GM11168 (cell line): ENCODE measurements around the gene KBTBD4.
"Not testable (repeated sequence)": the region's sequence is repeated elsewhere in the genome, so short reads cannot be mapped to it uniquely, and the experiment has no call there.

Experiments
- in situ Hi-C: fragments of 300-500 bp; cut with MboI; formaldehyde crosslinking; loops from one replicate; pipeline ENCODE4 v1.12.0; 2022; ENCODE audit warnings: low sequenced_read_pairs; ENCODE audit not compliant: unreplicated experiment

Gene KBTBD4

GRCh38 chr11:47564933-47565339, 13.8 kb downstream of the KBTBD4 start:
- in situ Hi-C loops: no loop called here

GRCh38 chr11:47564366-47564765, 14.4 kb downstream of the KBTBD4 start:
- in situ Hi-C loops: not testable (repeated sequence)

- in situ Hi-C loops: not testable (repeated sequence)
These were observed 16.4 kb downstream of the KBTBD4 start for GRCh38 chr11:47562393-47562792.

- in situ Hi-C loops: no loop called here
These were observed 18.3 kb downstream of the KBTBD4 start for GRCh38 chr11:47560426-47560825.

- in situ Hi-C loops: no loop called here
These were observed 20.1 kb downstream of the KBTBD4 start for GRCh38 chr11:47558695-47559094.

- in situ Hi-C loops: not testable (repeated sequence)
These were observed 21.8 kb downstream of the KBTBD4 start for GRCh38 chr11:47557004-47557403.

- in situ Hi-C loops: no loop called here
These were observed 25.4 kb downstream of the KBTBD4 start for GRCh38 chr11:47553406-47553743.

GRCh38 chr11:47552566-47553405, 26.0 kb downstream of the KBTBD4 start, which contains the start of gene CELF1:
Gene CELF1, minus strand, starts transcription at chr11:47553132. Its CDS starts 53,609 bp downstream, at chr11:47499523.
- in situ Hi-C loops: no loop called here

GRCh38 chr11:47552056-47552565, 26.7 kb downstream of the KBTBD4 start:
- in situ Hi-C loops: no loop called here

- in situ Hi-C loops: no loop called here
These were observed 27.7 kb downstream of the KBTBD4 start for GRCh38 chr11:47551086-47551485.

- in situ Hi-C loops: no loop called here
These were observed 28.3 kb downstream of the KBTBD4 start for GRCh38 chr11:47550288-47551047.

GRCh38 chr11:47546274-47546673, 32.5 kb downstream of the KBTBD4 start:
- in situ Hi-C loops: not testable (repeated sequence)

GRCh38 chr11:47545298-47545697, 33.5 kb downstream of the KBTBD4 start:
- in situ Hi-C loops: no loop called here

- in situ Hi-C loops: no loop called here
These were observed 37.7 kb downstream of the KBTBD4 start for GRCh38 chr11:47541070-47541469.

- in situ Hi-C loops: no loop called here
These were observed 39.1 kb downstream of the KBTBD4 start for GRCh38 chr11:47539681-47540039.

- in situ Hi-C loops: no loop called here
These were observed 39.8 kb downstream of the KBTBD4 start for GRCh38 chr11:47538741-47539565.

- in situ Hi-C loops: no loop called here
These were observed 41.9 kb downstream of the KBTBD4 start for GRCh38 chr11:47536915-47537314.

- in situ Hi-C loops: no loop called here
These were observed 44.0 kb downstream of the KBTBD4 start for GRCh38 chr11:47534704-47535251.

GRCh38 chr11:47533690-47534151, 45.0 kb downstream of the KBTBD4 start:
- in situ Hi-C loops: no loop called here

- in situ Hi-C loops: no loop called here
These were observed 46.1 kb downstream of the KBTBD4 start for GRCh38 chr11:47532597-47533213.
